ENCODE data around the gene BTNL3. TPM values are rescaled to one million over a fixed set of nuclear protein-coding genes. Genes with fewer than 3 reads are reported as not detected.

The BTNL3 gene
- total RNA-seq, 1 donor from 2014 or later: not detected

GRCh38 chr5:180988016-180988415 lies 630 bp upstream of the BTNL3 start:
- H2AFZ ChIP-seq (ENCODE audit: low read depth, low read length): no peak overlapping the region
- TF ChIP-seq CTCF (IDR thresholded peaks at IDR 0.05; ENCODE audit: insufficient read depth, low read depth, low read length) (no peak), EZH2 (IDR thresholded peaks at IDR 0.05; ENCODE audit: insufficient read depth, low read length) (no peak)

DNA sequence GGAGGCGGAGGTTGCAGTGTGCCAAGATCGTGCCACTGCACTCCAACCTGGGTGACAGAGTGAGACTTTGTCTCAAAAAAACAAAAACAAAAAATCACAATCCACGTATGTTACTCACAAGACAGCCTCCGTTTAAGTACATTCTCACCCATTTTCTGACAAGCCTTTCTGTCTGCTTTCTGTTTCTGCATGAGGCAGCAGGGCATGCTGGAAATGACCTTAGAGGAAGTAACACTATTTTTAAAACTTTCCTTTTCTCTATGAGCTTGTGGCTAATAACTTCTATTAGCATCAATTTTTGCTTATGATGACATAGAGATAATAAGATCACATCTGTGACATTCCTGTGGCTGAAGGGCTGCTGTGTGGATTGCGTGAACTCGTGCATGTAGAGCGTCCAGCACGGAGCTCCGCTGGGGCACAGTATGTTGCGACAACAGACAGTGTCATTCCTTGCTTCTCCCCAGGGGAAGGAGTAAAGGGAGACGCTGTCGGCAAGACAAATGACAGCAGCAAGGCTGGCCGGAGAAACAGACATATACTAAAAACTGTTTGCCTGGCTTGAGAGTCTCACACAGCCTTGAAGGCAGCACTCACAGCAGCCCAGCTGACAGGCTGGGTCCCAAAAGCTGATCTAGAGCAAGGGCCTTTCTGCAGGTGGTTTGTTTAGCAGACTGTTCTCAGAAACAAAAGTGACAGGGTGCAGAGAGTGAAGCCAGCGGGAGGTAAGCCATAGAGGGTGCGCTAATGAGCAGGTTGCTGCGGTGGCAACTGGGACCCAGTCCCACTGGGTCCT lies 1.6 kb downstream of the BTNL3 start:
- H3K36me3 ChIP-seq (ENCODE audit: insufficient read depth, low read length): no peaks in the 10 kb centered on the region
- no peaks in the 10 kb centered on the region for H4K20me1 ChIP-seq (ENCODE audit: insufficient read depth, low read length)
- no peak overlapping the region for H2AFZ ChIP-seq (ENCODE audit: low read depth, low read length)
- no peaks in the 10 kb centered on the region for H3K9me3 Mint-ChIP-seq (ENCODE audit: unreplicated experiment)
- no peak overlapping the region for H3K4me3 ChIP-seq (ENCODE audit: insufficient read depth, low read depth, low read length)
- no peak overlapping the region for H3K27ac ChIP-seq (ENCODE audit: low read depth, low read length)
- H3K27me3 ChIP-seq (ENCODE audit: insufficient read depth, low read length): no peaks in the 10 kb centered on the region
- TF ChIP-seq CTCF (IDR thresholded peaks at IDR 0.05; ENCODE audit: insufficient read depth, low read depth, low read length): no peak
- no peak overlapping the region for H3K4me2 ChIP-seq (ENCODE audit: low read length)
- H3K36me3 Mint-ChIP-seq (ENCODE audit: low read depth, unreplicated experiment): no peaks in the 10 kb centered on the region
- no peak overlapping the region for H3K27ac Mint-ChIP-seq (ENCODE audit: unreplicated experiment)
- peaks cover 4% of the 10 kb centered on the region for H3K9me3 ChIP-seq (ENCODE audit: insufficient read depth, low read depth, low read length)
- no peaks in the 10 kb centered on the region for H3K27me3 Mint-ChIP-seq (ENCODE audit: low read depth, unreplicated experiment)
- no peaks in the 10 kb centered on the region for H3K4me1 ChIP-seq (ENCODE audit: insufficient read depth, low read length)
- H3K4me1 Mint-ChIP-seq (ENCODE audit: low read depth, unreplicated experiment): no peaks in the 10 kb centered on the region
- no peak overlapping the region for H3K4me3 Mint-ChIP-seq (ENCODE audit: unreplicated experiment)
- DNase-seq (ENCODE audit: low read depth) (no peak), FAIRE-seq (no peak)
- H3K9ac ChIP-seq (ENCODE audit: low read length): no peak overlapping the region
- H3K79me2 ChIP-seq (ENCODE audit: insufficient read depth, low read length): no peaks in the 10 kb centered on the region

More at GRCh38 chr5:180988016-180988415, 630 bp upstream of the BTNL3 start:
- H3K27me3 Mint-ChIP-seq (ENCODE audit: low read depth, unreplicated experiment): no peaks in the 10 kb centered on the region
- no peaks in the 10 kb centered on the region for H3K27me3 ChIP-seq (ENCODE audit: insufficient read depth, low read length)
- H3K9me3 ChIP-seq (ENCODE audit: insufficient read depth, low read depth, low read length): peaks cover 4% of the 10 kb centered on the region
- H3K4me3 ChIP-seq (ENCODE audit: insufficient read depth, low read depth, low read length): no peak overlapping the region
- H3K27ac ChIP-seq (ENCODE audit: low read depth, low read length): no peak overlapping the region
- H3K4me3 Mint-ChIP-seq (ENCODE audit: unreplicated experiment): no peak overlapping the region
- H3K9ac ChIP-seq (ENCODE audit: low read length): no peak overlapping the region
- no peak overlapping the region for H3K4me2 ChIP-seq (ENCODE audit: low read length)
- no peaks in the 10 kb centered on the region for H3K9me3 Mint-ChIP-seq (ENCODE audit: unreplicated experiment)
- no peaks in the 10 kb centered on the region for H3K4me1 Mint-ChIP-seq (ENCODE audit: low read depth, unreplicated experiment)
- DNase-seq (ENCODE audit: low read depth) (no peak), FAIRE-seq (no peak)
- no peaks in the 10 kb centered on the region for H4K20me1 ChIP-seq (ENCODE audit: insufficient read depth, low read length)
- H3K4me1 ChIP-seq (ENCODE audit: insufficient read depth, low read length): no peaks in the 10 kb centered on the region
- H3K79me2 ChIP-seq (ENCODE audit: insufficient read depth, low read length): no peaks in the 10 kb centered on the region
- H3K36me3 Mint-ChIP-seq (ENCODE audit: low read depth, unreplicated experiment): no peaks in the 10 kb centered on the region
- H3K27ac Mint-ChIP-seq (ENCODE audit: unreplicated experiment): no peak overlapping the region
- no peaks in the 10 kb centered on the region for H3K36me3 ChIP-seq (ENCODE audit: insufficient read depth, low read length)

- no peak overlapping the region for H3K4me3 Mint-ChIP-seq (ENCODE audit: unreplicated experiment)
- Histone ChIP-seq H3K27me3 (ENCODE audit: insufficient read depth, low read length) (no peaks in the 10 kb centered on the region), H3K27ac (ENCODE audit: low read depth, low read length) (no peak overlapping the region), H3K36me3 (ENCODE audit: insufficient read depth, low read length) (no peaks in the 10 kb centered on the region), H3K4me3 (ENCODE audit: insufficient read depth, low read depth, low read length) (no peak overlapping the region), H4K20me1 (ENCODE audit: insufficient read depth, low read length) (no peaks in the 10 kb centered on the region), H3K9me3 (ENCODE audit: insufficient read depth, low read depth, low read length) (peaks cover 4% of the 10 kb centered on the region), H2AFZ (ENCODE audit: low read depth, low read length) (no peak overlapping the region), H3K9ac (ENCODE audit: low read length) (no peak overlapping the region), H3K4me1 (ENCODE audit: insufficient read depth, low read length) (no peaks in the 10 kb centered on the region), H3K4me2 (ENCODE audit: low read length) (no peak overlapping the region), H3K79me2 (ENCODE audit: insufficient read depth, low read length) (no peaks in the 10 kb centered on the region)
- FAIRE-seq (no peak), DNase-seq (ENCODE audit: low read depth) (no peak)
- H3K9me3 Mint-ChIP-seq (ENCODE audit: unreplicated experiment): no peaks in the 10 kb centered on the region
- TF ChIP-seq CTCF (IDR thresholded peaks at IDR 0.05; ENCODE audit: insufficient read depth, low read depth, low read length) (no peak), EZH2 (IDR thresholded peaks at IDR 0.05; ENCODE audit: insufficient read depth, low read length) (no peak)
- H3K4me1 Mint-ChIP-seq (ENCODE audit: low read depth, unreplicated experiment): no peaks in the 10 kb centered on the region
- no peaks in the 10 kb centered on the region for H3K36me3 Mint-ChIP-seq (ENCODE audit: low read depth, unreplicated experiment)
- H3K27me3 Mint-ChIP-seq (ENCODE audit: low read depth, unreplicated experiment): no peaks in the 10 kb centered on the region
- H3K27ac Mint-ChIP-seq (ENCODE audit: unreplicated experiment): no peak overlapping the region
These were observed 2.2 kb downstream of the BTNL3 start for GRCh38 chr5:180990882-180991242.
